Transverse colon (tissue), 4 donors: Measurements from ENCODE around the gene TRIM9. TPM values are rescaled to one million over a fixed set of nuclear protein-coding genes. Genes with fewer than 3 reads are reported as not detected.

Source experiments
- DNase-seq: peaks from one replicate; pipeline ENCODE4 v3.0.0-alpha.2; 2019
- H3K27ac ChIP-seq, 4 donors: fragments of 200-600 bp; sonication (generic); 2 replicates each; pipeline ENCODE4 v1.5.1; 2016 to 2018; ENCODE audit warnings: inconsistent platforms in 4 of 4
- H3K27me3 ChIP-seq: fragments of 200-600 bp; sonication (generic); 2 replicates; pipeline ENCODE4 v1.5.1; 2017; ENCODE audit warnings: inconsistent platforms
- H3K36me3 ChIP-seq, 4 donors: fragments of 200-600 bp; sonication (generic); 2 replicates each; pipeline ENCODE4 v1.5.1; 2017 to 2019; ENCODE audit warnings: inconsistent platforms in 4 of 4
- H3K4me1 ChIP-seq, 4 donors: fragments of 200-600 bp; sonication (generic); 2 replicates each; pipeline ENCODE4 v1.5.1; 2017 to 2020; ENCODE audit warnings: inconsistent platforms in 4 of 4
- H3K4me3 ChIP-seq, 4 donors: fragments of 200-600 bp; sonication (generic); 1 replicate in 1 of 4; 2 replicates in 3 of 4; pipeline versions ENCODE4 v1.5.1 to v1.6.1; 2017 to 2019; ENCODE audit warnings: inconsistent platforms in 4 of 4
- H3K9me3 ChIP-seq, 2 donors: fragments of 200-600 bp; sonication (generic); 2 replicates each; pipeline ENCODE4 v1.5.1; 2017 to 2019; ENCODE audit warnings: inconsistent platforms in 2 of 2
- EP300 ChIP-seq: sonication (generic); formaldehyde crosslinking; IDR thresholded peaks from one replicate; pipeline ENCODE4 v1.6.1; 2017; ENCODE audit warnings: antibody characterized with exemption, low read depth
- POLR2A ChIP-seq: fragments of 450-650 bp; IDR thresholded peaks from one replicate; pipeline ENCODE4 v1.6.1; 2016; ENCODE audit warnings: antibody characterized with exemption, mild to moderate bottlenecking, moderate library complexity
- POLR2AphosphoS5 ChIP-seq, 3 donors: sonication (generic); formaldehyde crosslinking; IDR thresholded peaks; one replicate each; pipeline ENCODE4 v1.6.1; 2016; ENCODE audit warnings: antibody characterized with exemption in 3 of 3
- WGBS, 2 donors: methylation state at CpG; one replicate each; pipeline ENCODE4 v1.1.5; 2018; ENCODE audit warnings: low coverage in 1 of 2; 5-methylcytosine and 5-hydroxymethylcytosine counted together
- in situ Hi-C, 4 donors: fragments of 200-750 bp; cut with MboI; loops; one replicate each; pipeline versions ENCODE4 v1.15.0 to v1.15.1; 2017; ENCODE audit warnings: low sequenced_read_pairs in 3 of 4, low pct_ligation_motif_present in 1 of 4, low pct_unique_long_range_greater_than_20kb in 1 of 4
- intact Hi-C: fragments of 100-400 bp; cut with DNase I; formaldehyde crosslinking; loops from one replicate; pipeline ENCODE4 v1.15.1; 2023; ENCODE audit warnings: low total_unique reads
- total RNA-seq, 4 donors: library from RNA; depleted of rRNA; stranded (reverse); fragments of >200 nt; gene quantifications; one replicate each; pipeline ENCODE4 v1.1.0, GENCODE V29; 2016
- TF ChIP-seq, protein P1 (sequence below), 5 experiments: fragments of 200-600 bp in 3 of 5; fragments of 450-650 bp in 2 of 5; sonication (generic) in 3 of 5; IDR thresholded peaks; 1 replicate in 2 of 5; 2 replicates in 3 of 5; pipeline ENCODE4 v1.5.1; 2016 to 2017; ENCODE audit warnings: antibody characterized with exemption in 5 of 5, inconsistent platforms in 3 of 5, mild to moderate bottlenecking in 2 of 5, moderate library complexity in 1 of 5

TRIM9 gene
- total RNA-seq, 4 donors from 2014 or later: 9.2 to 21.3 (median 16.1) TPM

DNA sequence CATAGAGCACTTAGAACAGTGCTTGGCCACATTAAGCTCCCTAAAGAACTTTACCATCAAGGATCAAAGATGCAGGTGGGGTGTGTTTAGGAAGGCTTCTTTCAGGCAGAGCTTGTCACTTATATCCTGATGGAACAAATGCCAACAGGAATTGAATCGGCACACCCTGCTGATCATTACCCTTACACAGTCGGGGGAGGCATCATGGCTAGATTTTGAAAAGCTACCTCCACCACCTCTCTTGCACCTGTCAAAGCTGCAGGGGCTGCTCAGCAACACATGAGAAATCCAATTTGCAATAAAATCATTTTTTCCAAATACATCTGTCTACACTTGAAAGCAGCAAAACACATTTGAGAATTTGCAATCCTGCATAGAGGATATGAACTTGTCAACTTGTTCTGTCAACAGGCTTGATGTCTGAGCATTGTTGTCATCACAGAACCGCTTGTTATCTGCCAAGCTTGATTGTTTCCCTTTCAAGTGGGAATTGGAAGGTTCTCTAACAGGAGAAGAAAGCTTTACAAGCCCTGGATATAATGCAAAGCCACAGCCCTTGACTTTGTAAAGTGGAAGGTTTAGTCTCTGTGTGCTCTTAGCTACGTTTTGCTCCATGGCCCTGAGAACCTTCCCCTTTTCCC, 24.6 kb upstream of the TRIM9 start:
- no peaks in the 10 kb centered on the region for H3K4me1 ChIP-seq
- no peak for TF ChIP-seq POLR2AphosphoS5 (IDR thresholded peaks at IDR 0.05)
- TF ChIP-seq POLR2A: no peak
- no peak for TF ChIP-seq EP300
- TF ChIP-seq, protein P1, sequence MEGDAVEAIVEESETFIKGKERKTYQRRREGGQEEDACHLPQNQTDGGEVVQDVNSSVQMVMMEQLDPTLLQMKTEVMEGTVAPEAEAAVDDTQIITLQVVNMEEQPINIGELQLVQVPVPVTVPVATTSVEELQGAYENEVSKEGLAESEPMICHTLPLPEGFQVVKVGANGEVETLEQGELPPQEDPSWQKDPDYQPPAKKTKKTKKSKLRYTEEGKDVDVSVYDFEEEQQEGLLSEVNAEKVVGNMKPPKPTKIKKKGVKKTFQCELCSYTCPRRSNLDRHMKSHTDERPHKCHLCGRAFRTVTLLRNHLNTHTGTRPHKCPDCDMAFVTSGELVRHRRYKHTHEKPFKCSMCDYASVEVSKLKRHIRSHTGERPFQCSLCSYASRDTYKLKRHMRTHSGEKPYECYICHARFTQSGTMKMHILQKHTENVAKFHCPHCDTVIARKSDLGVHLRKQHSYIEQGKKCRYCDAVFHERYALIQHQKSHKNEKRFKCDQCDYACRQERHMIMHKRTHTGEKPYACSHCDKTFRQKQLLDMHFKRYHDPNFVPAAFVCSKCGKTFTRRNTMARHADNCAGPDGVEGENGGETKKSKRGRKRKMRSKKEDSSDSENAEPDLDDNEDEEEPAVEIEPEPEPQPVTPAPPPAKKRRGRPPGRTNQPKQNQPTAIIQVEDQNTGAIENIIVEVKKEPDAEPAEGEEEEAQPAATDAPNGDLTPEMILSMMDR (IDR thresholded peaks at IDR 0.05): no peak
- H3K9me3 ChIP-seq: no peaks in the 10 kb centered on the region
- in situ Hi-C loops: no loop called here
- no peak for DNase-seq
- intact Hi-C loops: no loop called here
- H3K27me3 ChIP-seq: no peaks in the 10 kb centered on the region
- H3K4me3 ChIP-seq: no peak overlapping the region
- H3K36me3 ChIP-seq: no peaks in the 10 kb centered on the region
- H3K27ac ChIP-seq: no peak overlapping the region
- 78% methylated on average over 3 to 4 of the region's 4 CpGs for WGBS, 2 donors

DNA sequence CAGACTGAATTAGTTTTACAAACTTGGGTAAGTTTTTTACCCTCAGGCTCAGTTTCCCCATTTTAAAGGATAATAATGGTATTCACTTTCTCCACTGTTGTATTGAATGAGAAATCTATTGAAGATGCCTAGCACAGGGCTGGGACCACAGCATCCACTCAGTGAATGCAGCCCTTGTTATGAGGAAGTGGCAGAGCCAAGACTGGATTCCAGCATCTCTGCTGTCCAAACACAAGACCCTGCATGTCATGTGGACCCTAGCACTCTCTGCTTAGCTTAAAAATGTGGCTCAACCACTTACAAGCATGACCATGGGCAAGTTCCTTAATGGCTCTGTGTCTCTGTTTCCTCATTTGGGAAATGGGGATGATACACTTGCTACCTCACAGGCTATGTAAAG, 24.1 kb upstream of the TRIM9 start:
- intact Hi-C loops (no loop called here), in situ Hi-C loops (no loop called here)
- DNase-seq: no peak
- no peak overlapping the region for H3K4me3 ChIP-seq
- H3K4me1 ChIP-seq: no peaks in the 10 kb centered on the region
- no peak overlapping the region for H3K27ac ChIP-seq
- H3K27me3 ChIP-seq: no peaks in the 10 kb centered on the region
- H3K9me3 ChIP-seq: no peaks in the 10 kb centered on the region
- TF ChIP-seq POLR2AphosphoS5 (IDR thresholded peaks at IDR 0.05): no peak
- TF ChIP-seq, protein P1 (IDR thresholded peaks at IDR 0.05): no peak
- H3K36me3 ChIP-seq: no peaks in the 10 kb centered on the region

DNA sequence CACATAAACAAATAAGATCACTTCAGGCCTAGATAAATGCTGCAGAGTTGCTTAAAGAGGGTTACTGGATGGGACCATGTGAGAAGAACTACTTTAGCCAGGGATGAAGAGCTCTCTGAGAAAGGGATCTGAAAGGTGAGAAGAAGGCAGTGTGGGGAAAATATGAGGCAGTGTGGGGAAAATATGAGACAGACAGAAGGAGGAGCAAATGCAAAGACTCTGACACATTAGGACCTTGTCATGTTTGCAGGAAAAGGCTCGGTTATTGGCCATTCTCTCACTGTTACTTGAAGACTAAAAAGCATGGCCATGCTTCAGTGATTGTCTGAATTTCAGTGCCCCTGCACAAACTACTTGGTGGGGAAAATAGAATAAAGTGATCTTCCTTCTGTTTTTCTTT, 22.7 kb upstream of the TRIM9 start:
- Histone ChIP-seq H3K36me3 (no peaks in the 10 kb centered on the region), H3K4me1 (no peaks in the 10 kb centered on the region), H3K9me3 (no peaks in the 10 kb centered on the region), H3K4me3 (no peak overlapping the region), H3K27ac (no peak overlapping the region), H3K27me3 (no peaks in the 10 kb centered on the region)
- no peak for DNase-seq
- 86% methylated on average over 1 of the region's 1 CpG for WGBS, 2 donors
- TF ChIP-seq POLR2A: no peak
- in situ Hi-C loops (no loop called here), intact Hi-C loops (no loop called here)

DNA sequence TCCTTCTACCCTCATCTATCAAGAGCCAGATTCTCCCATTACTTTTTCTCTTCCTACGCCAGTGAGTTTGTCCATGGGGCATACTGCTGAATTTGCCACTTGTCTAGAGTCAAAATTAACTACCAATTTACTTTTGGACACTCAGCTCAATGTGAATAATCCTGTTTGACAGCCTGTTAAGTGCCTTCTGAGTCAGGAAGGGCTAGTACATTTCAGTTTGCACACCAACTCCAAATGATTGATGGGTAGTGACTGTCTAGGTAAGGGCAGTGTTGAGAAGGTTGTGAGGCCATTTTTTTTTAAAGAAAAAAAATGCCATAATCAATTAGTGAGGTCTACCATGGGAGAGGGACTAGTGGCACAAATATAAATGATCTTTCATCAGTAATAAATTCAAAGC, 21.8 kb upstream of the TRIM9 start:
- no peaks in the 10 kb centered on the region for H3K36me3 ChIP-seq
- H3K27ac ChIP-seq: no peak overlapping the region
- no peak for TF ChIP-seq POLR2AphosphoS5 (IDR thresholded peaks at IDR 0.05)
- no peak for TF ChIP-seq EP300
- TF ChIP-seq, protein P1 (IDR thresholded peaks at IDR 0.05): no peak
- no peak for TF ChIP-seq POLR2A
- intact Hi-C loops: no loop called here
- no peaks in the 10 kb centered on the region for H3K4me1 ChIP-seq
- H3K9me3 ChIP-seq: no peaks in the 10 kb centered on the region
- in situ Hi-C loops: no loop called here
- no peak for DNase-seq
- no peaks in the 10 kb centered on the region for H3K27me3 ChIP-seq
- WGBS, 2 donors: 94% methylated on average over 1 of the region's 1 CpG; no CpG with 5 or more reads in 1 of the 2 donors
- no peak overlapping the region for H3K4me3 ChIP-seq

DNA sequence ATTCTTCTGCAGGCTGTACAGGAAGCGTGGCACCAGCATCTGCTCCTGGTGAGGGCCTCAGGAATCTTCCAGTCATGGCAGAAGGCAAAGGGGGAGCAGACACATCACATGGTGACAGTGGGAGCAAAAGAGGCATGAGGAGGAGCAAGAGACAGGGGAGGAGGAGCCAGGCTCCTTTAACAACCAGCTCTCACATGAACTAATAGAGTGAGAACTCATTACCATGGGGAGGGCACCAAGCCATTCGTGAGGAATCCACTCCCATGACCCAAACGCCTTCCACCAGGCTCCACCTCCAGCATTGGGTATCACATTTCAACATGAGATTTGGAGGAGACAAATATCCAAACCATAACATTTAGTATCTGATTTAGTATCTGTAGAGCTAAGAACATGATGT, 14.7 kb upstream of the TRIM9 start:
- DNase-seq: no peak
- intact Hi-C loops: no loop called here
- in situ Hi-C loops: no loop called here

More for the DNA sequence above, 14.7 kb upstream of the TRIM9 start:
- peaks cover 3% of the 10 kb centered on the region for H3K27me3 ChIP-seq
- TF ChIP-seq, protein P1 (IDR thresholded peaks at IDR 0.05): no peak
- TF ChIP-seq EP300 (no peak), POLR2AphosphoS5 (IDR thresholded peaks at IDR 0.05) (no peak), POLR2A (no peak)
- H3K36me3 ChIP-seq: no peaks in the 10 kb centered on the region
- H3K27ac ChIP-seq: no peak overlapping the region
- no peaks in the 10 kb centered on the region for H3K4me1 ChIP-seq
- no peak overlapping the region for H3K4me3 ChIP-seq
- 57 to 80% methylated on average over 1 to 3 of the region's 3 CpGs for WGBS, 2 donors
- H3K9me3 ChIP-seq: no peaks in the 10 kb centered on the region
